Measurements from ENCODE around the gene LAPTM5.
A peak's percentile ranks its signal among the peaks of the same experiment; 100 is the strongest.
"Not testable (repeated sequence)": the region's sequence is repeated elsewhere in the genome, so short reads cannot be mapped to it uniquely, and the experiment has no call there.

Gene LAPTM5

GRCh38 chr1:30689901-30690645, 67.5 kb downstream of the LAPTM5 start:
- DNase-seq = no peak

DNA sequence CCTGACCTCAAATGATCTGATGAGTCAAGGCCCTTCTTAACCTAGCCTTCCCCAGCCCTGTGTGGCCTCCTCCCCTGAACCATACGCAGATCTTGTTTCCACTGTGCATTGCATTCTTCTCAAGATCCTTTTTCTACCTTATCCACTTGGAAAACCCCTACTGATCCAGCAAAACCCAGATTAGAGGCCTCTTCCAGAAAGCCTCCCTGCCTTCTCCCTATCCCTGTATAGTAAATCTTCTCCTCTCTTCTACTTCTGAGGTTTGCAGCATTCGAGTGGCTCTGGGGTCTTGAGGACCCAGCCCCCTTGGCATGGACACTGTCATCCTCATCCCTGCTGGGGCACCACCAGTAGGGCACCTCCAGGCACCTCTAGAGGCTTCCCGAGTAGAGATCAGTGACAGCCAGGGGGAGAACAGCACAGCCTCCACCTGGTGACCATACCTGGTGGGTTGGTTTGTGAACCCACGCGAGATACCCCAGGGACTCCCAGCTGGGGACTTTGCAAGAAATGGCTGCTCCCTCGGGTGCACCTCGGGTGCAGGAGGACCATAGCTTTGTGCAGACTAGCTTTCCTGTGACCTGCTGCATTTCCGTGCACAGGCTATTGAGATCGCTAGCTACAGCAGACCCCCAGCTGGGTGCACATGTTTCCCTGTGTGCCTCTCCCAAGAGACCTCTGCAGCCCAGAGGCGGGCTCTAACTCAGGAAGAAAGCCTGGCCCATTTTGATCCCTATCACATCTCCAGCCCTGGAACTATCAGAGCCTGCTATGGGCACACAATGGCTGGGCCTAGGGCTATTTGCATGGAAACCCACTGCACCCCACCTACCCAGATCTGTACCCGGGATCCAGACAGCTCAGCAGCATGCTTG, 68.4 kb downstream of the LAPTM5 start:
- DNase-seq = peak; percentile 40

DNA sequence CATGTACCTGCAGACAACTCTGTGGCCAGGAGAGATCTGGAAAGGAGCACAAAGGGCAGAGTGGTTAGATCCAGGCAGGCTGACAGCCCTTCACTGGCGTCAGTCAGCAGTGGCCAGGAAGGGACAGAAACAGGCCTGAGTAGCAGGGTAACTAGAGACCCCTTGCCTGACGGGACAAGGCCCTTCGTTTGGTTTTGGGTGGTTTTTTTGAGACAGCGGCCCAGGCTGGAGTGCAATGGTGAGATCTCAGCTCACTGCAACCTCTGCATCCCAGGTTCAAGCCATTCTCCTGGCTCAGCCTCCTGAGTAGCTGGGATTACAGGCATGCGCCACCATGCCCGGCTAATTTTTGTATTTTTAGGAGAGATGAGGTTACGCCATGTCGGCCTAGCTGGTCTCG, 69.1 kb downstream of the LAPTM5 start:
- not testable (repeated sequence) for DNase-seq

DNA sequence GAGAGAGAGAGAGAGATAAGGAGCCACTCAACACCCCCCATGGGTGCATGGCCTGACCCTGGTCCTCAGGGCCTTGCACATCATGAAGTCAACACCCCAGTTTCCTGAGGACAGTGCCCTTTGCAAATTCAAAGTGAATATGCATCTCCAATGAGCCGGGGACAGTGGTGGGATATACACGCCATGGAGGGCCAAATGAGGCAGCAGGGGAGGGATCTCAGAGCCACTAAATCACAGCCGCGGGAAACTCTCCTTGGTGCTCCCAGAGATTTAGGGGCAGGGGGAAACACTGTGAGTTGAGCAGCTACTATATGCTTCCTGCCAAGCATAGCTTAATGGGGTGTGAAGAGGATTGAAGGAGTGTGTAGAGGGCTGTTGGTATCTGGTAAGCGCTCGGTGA, 69.7 kb downstream of the LAPTM5 start:
- no peak for DNase-seq

GRCh38 chr1:30686236-30686935, 71.2 kb downstream of the LAPTM5 start:
- DNase-seq = no peak

- no peak for DNase-seq
Observed at GRCh38 chr1:30685796-30686165, 71.8 kb downstream of the LAPTM5 start.

DNA sequence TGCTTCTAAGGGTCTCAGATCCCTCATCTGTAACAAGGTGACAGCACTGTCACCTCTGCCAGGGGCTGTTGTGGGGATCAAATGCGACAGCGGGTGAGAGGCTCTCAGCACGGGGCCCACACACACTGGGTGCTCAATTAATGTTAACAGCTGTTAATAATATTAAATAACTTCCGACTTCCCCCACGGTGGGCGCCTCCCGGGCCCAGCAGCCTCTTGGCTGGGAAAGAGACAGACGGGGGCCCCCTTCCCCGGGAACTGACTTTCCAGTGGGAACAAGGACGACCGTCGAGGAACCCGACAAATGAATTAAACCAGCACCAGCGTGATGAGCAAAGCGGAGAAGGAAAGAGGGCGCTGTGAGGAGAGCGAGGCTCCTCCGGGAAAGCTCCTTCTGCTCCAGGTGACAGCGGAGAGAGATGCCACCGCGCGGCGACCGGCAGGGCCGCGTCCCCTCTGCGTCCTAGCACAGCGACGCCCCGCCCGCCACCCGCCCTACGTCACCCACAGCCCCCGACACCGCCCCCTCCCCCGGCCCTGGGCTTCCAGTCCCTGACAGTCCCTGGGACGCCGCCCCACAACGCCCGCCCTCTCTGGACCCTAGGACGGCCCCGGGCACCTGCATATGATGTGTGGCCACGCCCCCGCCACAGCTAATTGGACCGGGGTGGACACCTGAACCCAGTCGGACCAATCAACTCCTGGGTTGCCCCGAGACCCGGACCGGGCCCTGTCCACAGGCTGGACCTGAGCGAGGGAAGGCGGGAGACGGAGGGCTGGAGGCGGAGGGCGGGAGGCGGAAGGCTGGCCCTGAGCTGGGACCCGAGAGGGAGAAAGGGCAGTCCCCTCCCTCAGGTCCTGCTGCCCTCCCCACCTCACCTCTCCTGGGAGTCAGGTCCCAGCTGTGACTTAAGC, 72.4 kb downstream of the LAPTM5 start:
- peak; percentile 60 for DNase-seq

DNA sequence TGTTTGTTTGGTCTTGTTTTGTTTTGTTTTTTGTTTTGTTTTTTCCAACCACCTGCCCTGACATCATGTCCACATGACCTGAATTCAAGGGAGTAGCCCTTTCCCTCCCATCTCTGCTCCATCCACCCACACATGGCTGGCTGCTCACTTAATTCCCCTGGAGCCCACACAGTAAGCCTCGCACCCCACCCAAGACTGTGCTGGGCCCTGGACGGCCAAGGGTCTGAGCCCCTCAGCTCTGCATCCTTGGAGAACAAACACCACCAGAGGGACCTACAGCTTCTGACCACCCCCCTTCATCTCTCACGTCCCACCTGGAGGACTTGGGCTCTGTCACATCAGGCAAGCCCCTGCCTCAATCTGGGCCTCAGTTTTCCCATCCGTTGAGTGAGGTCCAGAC, 73.3 kb downstream of the LAPTM5 start:
- DNase-seq = no peak

GRCh38 chr1:30683699-30684098, 73.9 kb downstream of the LAPTM5 start:
- no peak for DNase-seq

Measured in NCI-H1092 treated with DMSO at 0.1 percent for 48 hours (cell line).